Activated naive CD4-positive, alpha-beta T cell treated with Interleukin-2 at 50 U/mL for 16 hours (primary cell): Measurements from ENCODE around the gene FAM174B.

ENCODE experiments used
- DNase-seq: peaks from one replicate; pipeline ENCODE4 v3.0.0-alpha.2; 2020

The FAM174B gene

DNA sequence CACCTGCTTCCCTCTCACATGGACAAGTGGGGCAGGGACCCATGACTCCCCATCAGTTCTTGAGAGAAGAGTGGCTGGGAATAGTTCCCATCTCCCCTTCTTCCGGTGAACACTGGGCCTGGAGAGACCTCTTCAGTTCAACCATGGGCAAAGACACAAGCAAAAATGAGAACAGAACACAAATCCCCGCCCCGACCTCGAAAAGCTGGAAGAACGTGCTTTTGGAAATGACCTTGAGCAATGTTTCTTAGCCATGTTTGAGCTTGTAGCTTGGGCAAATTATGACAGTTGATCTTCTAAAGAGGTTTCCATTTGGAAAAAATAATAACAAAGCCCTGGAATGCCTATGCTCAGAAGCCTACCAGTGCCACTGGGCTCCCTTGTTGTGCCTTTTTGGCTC is 59.0 kb downstream of the FAM174B start:
- no peak for DNase-seq

DNA sequence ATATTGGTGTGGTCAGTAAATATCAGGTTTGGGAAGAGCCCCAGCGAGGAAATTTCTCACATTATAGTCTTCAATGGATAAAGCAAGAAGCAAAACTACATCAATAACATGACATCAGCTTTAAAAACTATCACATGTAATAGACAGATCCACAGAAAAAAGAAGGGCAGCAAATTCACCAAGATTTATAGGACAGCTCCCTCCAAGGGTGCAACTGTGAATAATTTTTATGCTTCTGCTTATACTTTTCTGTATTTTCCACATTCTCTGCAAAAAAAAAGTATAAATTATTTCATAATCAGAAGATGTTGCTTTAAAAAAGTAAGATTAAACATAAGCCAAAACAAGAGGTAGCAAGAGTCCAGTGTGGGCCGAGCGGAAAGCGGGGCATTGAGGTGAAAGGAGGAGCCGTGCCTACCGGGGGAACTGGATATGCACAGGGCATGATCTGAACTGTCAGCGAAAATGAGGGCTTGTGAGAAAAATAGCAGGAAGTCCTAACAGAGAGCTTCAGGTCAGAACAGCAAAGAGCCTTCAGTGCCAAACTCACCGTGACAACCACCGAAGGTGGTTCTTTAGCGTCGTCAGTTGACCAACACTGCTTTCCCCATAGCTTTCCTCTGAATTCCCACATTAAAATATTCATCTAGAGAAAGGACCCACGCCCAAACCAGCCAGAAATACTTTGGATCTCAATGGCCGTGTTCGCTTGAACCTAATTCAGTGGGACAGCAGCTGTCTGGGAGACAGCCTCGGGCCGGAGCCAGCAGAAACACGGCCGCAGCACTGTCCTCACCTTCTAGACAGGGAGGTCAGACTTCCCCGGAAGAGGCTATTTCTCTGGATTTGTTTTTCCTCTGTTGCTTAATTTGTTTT is 59.8 kb downstream of the FAM174B start:
- DNase-seq, result no peak

DNA sequence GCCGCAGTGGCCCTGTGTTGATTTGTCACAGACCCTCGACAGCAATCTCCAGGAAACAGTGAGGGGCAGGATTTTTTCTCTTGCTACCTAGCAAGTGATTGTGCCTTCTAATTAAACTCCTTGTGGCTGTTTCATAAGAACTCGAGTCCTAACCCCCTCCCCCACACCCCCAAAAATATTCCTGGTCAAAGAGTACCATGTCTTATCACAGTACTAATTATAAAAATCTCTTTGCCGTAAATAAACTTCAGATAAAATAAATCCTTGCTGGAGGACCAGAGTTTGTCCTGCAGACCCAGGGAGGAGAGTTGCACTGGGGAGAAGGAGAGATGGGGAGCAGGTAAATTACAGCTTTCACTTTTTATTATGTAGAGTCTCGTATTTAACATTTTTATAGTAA is 64.3 kb downstream of the FAM174B start:
- DNase-seq, result no peak

DNA sequence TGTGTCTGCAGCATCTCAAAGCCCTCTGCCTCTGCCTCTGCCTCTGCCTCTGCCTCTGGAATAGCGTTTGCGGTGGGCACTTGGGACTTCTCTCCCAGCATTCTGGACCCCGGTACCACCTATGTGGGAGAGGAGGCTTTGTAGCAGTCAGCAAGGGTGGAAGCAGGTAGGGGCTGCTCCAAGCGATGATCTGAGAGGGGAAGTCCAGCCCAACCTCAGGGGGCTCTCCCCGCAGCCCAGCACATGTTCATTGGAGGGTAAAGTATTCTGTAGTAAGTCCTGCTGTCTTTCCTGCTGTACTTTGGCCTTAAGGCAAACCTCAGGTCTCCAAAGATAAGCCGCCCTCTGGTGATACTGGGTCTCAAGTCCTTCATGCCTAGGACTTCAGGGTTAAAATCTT is 68.6 kb downstream of the FAM174B start:
- no peak for DNase-seq

DNA sequence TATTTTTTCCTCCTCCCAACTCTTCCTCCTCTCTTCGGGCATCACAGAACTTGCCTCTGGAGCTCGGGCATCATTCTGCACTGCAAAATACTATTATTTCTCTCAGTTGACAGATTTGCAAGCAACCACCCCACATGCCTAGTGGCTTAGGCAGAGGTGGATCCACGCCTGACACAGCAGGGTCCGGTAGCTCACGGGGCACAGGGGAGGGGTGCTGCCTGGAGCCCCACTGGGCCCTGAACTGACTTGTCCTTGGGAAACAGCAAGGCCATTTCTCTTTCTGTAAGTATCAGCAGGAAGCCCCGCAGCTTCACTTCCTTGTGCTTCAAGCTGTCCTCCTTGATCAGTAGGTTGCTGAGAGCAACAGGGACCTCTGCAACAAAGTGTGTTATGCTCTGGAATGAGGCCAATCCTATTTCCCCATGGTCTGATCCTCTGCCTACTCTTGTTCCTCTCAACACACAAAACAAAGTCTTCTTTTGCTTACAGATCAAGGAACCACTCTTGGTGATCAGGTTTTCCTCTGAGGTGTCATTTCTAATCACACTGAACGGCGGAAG is 69.1 kb downstream of the FAM174B start:
- DNase-seq, result no peak

DNA sequence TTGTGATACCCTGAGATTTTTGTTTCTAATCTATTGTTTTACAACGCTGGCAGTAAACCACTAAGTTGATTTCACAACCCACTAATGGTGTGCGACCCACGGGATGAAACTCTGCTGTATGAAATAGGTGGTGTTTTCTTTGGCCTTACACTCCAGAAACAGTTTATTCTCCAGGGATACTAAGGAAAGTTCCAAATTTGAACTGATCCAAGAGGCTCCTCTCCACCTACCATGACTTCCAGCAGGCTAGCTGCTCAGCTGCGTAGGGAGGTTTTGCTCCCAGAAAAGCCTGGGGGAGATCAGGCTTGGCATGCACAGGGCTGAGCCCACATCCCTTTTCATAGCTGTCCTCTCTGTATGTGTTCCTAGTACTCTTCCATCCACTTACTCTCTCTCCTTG is 71.5 kb downstream of the FAM174B start:
- no peak for DNase-seq

DNA sequence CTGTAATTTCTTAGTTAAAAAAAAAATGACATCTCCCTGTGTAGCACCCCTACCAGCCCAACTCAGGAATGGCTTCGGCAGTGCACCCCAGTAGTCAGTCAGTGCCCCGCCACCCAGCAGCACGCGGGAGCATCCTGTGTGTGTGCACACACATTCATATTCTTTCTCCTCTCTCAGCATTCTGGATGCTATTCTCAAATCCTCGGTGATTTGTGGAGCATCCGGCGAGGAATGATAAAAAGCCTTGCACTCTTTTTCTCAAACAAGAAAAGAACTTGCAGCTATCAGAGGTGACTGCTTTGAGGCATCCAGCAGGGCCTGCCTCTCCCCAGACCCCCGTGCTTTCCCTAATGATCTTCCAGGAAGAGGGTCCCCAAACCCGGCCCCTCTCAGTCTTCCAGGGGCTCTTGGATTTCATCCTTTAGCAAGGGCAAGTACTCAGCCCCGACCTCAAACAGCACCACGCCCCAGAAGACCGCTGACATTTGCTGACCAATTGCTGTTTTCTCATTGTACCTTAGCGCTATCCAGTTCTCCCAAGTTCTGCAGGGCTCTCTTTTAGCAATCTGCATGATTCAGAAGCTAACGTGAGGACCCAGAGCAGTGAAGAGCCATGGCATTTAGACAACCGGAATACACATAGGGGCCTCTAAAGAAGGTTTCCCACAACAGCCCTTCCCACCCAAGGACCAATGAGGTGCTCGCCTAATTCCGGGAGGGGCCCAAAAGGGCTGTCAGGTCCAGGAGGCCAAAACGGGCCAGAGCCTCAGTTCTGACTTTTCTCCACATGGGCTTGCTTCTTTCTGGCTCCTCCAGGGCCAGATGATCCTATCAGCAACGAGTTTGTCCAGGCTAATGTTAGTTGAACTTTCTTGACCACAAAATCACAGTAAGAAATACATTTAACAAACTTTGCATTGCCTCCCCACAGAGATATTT is 72.2 kb downstream of the FAM174B start:
- no peak for DNase-seq

DNA sequence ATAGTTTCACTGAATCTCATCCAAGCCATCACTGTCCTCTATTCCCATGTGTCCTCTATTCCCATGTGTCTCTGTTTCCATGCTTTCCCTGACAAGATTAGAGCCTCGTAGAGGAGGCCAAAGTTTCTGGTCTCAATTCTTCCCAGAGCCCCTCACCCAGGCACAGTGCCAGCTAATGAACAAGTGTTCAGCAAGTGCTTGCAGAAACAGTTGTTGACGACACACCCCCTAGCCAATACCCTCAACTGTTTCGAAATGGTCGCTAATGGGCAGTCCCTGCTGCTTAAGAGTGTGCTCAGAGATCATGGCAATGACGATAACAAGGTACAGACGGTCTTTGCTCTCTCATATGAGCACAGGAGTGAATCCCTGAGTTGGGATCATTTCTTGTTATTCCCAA is 73.4 kb downstream of the FAM174B start:
- no peak for DNase-seq

DNA sequence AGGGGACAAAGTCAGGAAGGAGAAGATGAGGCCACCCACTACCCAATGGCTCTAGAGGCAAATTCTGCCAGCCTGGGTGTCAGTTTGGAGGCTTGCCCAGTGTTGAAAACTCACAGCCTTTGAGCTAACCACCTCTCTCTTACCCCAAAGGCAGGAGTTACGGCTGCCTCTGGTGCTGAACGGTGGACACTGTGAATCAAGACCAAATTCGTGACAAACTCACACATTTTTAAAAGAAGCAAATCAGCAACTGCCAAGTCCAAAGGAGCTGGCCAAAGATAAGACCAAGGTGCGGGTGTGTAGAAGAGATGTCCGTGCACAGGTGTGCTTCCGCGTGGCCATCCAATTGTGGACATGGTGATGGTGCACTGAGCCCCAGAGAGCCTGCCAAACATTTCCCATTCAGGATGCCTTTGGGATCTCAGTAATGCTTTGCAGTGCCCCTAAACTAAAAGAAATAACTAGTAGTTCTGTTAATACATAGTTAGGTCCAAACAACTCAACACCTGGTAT is 74.6 kb downstream of the FAM174B start:
- DNase-seq, result no peak

DNA sequence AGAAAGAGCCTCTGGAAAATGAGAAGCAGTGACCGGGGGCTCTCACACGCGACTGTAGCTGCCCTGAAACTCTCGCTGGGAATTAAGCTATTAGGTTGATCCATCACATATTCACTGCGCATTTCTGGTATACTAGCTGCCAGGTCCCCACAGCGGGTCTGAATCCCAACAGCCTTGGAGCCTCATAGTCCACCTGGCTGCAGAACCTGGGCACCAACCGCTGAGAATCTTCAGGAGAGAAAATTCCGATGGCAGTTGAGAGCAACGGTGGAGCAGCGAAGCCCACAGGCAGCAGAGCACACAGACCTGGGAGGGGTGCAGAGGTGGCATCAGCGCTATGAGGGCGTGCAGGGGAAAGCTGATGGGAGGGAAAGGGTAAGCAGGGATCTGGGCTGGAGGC is 75.1 kb downstream of the FAM174B start:
- DNase-seq, result no peak

DNA sequence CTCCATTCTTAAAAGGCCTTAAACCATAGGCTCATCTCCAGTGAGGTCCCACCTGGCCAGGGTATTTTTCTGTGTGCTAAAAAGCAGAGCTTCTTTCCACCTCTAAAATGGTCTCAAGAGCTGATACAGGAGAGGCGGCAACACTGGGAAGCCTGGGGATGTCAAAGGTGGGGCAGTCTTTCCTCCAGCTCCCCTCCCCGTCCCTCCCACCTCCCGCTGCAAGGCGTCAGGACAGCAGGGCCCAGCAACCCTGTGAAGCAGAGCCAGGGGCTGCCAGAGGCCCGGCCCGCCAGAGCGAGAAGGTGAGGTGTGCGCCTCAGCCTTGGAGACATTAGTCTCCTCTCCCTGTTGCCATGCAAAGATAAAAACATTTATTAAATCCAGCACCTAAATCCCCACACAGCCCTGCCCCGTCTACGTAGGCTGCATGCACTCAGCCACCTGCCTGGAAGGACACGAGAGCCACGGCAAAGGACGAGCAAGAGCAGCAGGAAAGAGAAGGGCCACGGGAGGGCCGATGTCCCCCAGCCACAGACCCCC is 75.6 kb downstream of the FAM174B start:
- DNase-seq, result no peak

DNA sequence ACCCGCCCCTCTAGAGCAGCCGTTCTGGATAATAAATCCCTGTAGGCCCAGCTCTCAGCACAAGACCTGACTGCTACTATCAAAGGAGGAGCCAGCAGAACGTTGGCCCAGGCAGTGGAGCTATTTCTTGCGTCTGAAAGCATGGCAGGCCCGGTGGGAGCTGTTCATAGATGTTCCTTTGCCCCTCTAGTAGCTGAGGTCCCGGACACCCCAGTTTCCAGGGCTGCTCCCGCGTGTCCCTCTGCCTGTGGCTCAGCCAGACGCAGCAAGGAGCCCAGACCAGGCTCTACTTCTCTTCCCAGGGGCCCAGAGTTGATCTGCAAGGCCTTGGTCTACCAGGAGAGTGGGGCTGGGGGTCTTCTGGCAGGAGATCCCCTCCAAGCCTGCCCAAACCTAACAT is 76.1 kb downstream of the FAM174B start:
- DNase-seq, result no peak

DNA sequence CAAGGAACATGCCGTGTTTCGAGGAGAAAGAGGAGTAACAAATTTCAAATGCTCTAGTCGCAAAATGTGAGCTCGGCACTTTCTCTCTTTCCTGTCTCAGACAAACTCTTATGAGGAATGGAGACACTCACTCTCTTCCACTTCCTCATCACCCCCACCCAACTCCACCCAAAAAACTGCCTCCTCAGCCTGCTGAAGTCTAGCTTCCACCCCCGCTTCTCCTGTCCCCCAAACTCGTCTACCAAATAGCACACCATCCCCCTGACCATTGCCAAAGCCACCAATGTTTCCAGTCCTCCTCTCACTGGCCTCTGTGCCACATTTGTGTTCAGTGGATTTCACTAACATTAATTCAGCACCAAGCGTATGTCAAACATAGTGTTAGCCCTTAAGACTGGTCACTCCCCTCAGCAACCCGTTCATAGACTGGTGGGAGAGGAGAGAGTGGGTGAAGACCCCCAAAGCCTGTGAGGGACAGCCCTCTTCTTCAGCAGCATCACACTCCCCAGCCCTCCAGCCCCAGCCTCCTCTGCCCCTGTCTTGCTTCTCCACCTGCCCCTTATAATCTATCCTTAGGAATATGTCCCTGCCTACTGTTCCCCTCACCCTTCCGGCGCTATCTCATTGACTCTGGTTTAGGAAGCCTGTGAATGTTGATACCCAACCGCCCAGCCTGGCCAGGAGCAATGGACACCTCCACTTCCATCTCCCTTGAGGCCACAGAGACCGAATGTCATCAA is 77.3 kb downstream of the FAM174B start:
- DNase-seq, result no peak

DNA sequence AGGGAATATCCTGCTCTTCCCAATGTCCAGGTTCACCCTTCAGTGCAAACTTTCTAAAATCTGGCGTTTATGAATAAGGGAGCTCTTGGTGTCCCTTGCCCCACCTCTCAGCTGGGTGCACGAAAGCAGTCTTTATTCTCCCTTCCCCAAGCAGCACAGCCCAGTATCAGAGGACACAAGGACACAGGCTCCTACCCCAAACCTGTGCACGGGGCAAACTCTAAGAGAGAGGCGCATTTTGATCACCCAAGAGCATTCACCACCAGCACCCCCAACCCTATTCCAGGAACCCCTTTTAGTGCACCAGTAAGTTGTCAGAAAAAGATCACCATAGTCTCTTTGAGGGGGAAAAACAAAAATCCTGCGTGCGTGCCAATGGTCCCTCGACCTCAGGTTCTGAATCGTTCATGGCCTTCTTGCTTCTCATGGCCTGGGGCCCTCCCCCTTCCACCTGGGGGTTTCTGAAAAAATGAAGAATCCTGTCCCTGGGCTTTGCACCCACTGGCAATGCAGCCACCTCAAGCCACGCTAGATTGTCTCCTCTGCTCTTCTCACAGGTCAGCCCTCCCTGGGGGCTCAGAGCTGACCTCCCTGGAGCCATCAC is 78.9 kb downstream of the FAM174B start:
- no peak for DNase-seq

DNA sequence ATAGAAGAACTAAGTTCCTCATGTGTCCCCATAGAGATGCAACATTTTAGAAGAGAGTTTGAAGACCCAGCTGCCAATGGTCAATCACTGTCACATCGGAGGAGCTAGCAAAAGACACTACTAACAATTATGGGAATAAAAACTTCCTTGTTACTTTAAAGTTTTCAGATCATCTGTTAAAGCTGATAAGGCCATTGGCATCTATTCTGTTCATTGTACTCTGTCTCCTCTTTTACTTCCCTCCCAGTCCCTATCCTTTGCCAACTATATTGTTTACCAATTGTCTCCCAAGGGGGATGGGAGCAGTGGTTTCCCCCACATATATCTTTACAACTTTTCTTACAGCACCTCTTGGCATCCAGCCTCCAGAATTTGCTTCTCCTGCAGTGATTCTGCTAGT is 81.0 kb downstream of the FAM174B start:
- DNase-seq, result no peak

DNA sequence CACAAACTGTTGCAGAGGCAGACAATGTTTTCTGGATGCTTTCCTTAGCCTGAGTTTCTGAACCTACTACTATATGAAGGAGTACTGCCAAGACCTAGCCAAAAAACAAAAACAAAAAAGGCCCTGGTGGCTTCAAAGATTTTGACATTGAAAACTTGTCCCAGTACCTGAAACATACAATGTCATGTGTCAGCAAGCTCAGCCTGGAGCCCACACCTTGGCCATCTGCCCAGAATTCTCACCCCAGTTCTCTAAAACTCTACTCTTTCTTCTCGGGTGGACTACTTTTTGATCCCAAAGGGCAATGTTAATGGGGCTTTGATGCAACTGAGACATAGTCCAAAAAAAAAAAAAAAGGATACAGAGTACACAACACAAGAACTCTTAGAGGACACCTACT is 81.4 kb downstream of the FAM174B start:
- no peak for DNase-seq

DNA sequence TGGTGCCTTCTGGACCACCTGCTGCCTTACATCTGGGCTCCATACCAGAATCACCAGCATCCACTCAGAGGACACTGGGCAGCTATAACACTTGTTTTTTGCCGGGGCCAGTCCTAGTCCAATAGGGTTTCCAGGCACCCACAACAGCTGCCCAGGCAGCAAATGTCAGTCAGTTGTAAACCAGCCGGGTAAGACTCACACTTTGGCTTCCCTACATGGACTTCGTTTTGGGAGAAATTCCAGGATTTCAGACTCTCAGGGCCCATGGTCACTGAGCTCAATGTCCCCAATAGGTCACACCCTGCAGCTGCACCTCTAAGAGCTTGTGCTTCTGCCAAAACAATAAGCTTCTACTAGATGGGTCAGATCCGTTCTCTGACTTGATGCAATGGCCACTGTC is 83.8 kb downstream of the FAM174B start:
- DNase-seq, result no peak

DNA sequence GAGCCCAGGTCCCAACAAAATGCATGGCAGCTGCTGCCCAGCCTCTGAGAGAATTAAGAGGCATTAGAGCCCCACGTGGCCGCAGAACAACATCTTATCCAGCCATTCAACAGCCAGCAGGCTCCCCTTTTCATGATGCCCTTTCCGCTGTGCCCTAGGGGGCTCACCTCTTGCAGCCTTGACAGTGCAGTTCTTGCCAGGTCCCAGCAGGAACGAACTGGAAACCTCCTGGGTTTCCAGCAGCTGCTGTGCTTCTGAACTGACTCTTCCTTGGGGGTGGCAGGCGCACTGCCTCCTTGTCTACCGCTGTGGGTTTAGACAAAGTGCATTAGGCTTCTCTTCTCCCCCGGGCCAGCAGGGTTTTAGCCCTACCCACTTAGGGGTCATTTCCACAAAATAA is 85.2 kb downstream of the FAM174B start:
- no peak for DNase-seq

DNA sequence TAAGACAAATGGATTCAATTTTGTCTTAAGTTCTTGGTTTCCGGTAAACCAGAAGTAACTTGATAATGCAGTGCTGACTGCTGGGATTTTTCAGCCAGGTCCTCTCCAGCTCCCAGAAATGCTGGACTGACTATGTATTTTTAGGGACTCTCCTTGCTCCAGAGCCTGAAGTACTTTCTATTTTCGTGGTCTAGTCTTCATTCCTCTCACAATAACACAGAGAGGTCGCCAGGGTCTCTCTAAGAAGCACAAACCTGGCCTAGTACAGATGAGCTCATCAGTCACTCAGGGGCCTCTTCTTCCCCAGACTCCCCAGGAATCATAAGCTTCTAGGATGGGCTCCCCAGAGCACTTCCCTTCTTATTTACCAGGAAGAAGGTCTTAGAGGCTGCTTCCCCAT is 85.8 kb downstream of the FAM174B start:
- DNase-seq, result no peak
